ENCODE results near the gene ZNF837. TPM values are rescaled to one million over a fixed set of nuclear protein-coding genes. Genes with fewer than 3 reads are reported as not detected.
A peak's percentile ranks its signal among the peaks of the same experiment; 100 is the strongest.

ZNF837 gene
- total and polyA plus RNA-seq, 2 of the 13 experiments (the other 11 are each of a cell fraction or from before 2014, with no cell fraction given): 0.29 to 1.3 TPM

DNA sequence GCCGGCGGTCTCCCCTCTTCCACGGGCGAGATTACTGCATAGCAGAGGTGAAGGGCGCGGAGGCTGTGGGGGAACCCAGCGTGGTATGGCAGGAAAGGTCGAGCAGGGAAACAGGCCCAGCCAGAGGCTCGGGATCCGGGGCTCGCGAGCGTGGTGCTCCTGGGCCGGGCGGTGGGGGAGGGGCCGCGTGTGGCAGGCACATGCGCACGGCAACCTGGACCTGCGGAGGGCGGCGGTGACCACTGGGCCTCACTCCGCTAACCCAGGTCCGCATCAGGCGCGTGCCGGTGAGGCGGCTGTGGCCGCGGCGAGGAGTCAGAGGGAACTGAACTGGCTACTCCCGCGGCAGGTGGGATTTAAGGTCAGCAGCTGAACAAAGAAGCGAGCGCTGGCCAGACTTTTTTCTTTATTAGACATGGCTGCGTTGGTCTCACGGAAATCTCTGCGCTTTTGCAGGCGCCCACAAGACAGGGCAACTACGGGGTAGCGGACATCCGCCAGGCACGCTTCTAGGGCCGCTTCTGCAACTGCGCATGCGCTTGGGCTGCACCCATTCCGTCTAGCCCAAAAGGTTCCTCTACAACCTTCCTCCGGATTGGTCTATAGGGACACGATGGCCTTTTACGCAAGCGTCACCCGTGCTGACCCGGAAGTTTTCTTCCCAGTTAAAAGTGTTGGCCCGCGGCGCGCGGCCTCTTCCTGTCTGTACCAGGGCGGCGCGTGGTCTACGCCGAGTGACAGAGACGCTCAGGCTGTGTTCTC lies 5.9 kb upstream of the ZNF837 start, which contains the start of gene RPS5 (continued):
- no peak for TF ChIP-seq NFIB (CRISPR knock-in tag; IDR thresholded peaks at IDR 0.05; ENCODE audit: borderline replicate concordance)
- TF ChIP-seq ZC3H4 (CRISPR knock-in tag; IDR thresholded peaks at IDR 0.05; ENCODE audit: borderline replicate concordance): peak; percentile 95; the same call in 1 of the 2 replicates
- no peak for TF ChIP-seq ZKSCAN1 (IDR thresholded peaks at IDR 0.05; ENCODE audit: low read length)
- peak; percentile 62; the same call in 1 of the 2 replicates for TF ChIP-seq ZNF224 (CRISPR knock-in tag; IDR thresholded peaks at IDR 0.05)
- peak; percentile 87 for TF ChIP-seq ZNF558 (CRISPR knock-in tag; IDR thresholded peaks at IDR 0.05; ENCODE audit: borderline replicate concordance)
- peak; percentile 75; the same call in 1 of the 2 replicates for TF ChIP-seq IRX3 (CRISPR knock-in tag; IDR thresholded peaks at IDR 0.05; ENCODE audit: borderline replicate concordance, low read depth)
- TF ChIP-seq ZSCAN9 (CRISPR knock-in tag; IDR thresholded peaks at IDR 0.05; ENCODE audit: borderline replicate concordance): peak; percentile 18; the same call in 1 of the 2 replicates
- TF ChIP-seq SALL1 (CRISPR knock-in tag; IDR thresholded peaks at IDR 0.05): peak; percentile 48
- TF ChIP-seq RXRB (CRISPR knock-in tag; IDR thresholded peaks at IDR 0.05; ENCODE audit: borderline replicate concordance): peak; percentile 44
- TF ChIP-seq, protein P1, sequence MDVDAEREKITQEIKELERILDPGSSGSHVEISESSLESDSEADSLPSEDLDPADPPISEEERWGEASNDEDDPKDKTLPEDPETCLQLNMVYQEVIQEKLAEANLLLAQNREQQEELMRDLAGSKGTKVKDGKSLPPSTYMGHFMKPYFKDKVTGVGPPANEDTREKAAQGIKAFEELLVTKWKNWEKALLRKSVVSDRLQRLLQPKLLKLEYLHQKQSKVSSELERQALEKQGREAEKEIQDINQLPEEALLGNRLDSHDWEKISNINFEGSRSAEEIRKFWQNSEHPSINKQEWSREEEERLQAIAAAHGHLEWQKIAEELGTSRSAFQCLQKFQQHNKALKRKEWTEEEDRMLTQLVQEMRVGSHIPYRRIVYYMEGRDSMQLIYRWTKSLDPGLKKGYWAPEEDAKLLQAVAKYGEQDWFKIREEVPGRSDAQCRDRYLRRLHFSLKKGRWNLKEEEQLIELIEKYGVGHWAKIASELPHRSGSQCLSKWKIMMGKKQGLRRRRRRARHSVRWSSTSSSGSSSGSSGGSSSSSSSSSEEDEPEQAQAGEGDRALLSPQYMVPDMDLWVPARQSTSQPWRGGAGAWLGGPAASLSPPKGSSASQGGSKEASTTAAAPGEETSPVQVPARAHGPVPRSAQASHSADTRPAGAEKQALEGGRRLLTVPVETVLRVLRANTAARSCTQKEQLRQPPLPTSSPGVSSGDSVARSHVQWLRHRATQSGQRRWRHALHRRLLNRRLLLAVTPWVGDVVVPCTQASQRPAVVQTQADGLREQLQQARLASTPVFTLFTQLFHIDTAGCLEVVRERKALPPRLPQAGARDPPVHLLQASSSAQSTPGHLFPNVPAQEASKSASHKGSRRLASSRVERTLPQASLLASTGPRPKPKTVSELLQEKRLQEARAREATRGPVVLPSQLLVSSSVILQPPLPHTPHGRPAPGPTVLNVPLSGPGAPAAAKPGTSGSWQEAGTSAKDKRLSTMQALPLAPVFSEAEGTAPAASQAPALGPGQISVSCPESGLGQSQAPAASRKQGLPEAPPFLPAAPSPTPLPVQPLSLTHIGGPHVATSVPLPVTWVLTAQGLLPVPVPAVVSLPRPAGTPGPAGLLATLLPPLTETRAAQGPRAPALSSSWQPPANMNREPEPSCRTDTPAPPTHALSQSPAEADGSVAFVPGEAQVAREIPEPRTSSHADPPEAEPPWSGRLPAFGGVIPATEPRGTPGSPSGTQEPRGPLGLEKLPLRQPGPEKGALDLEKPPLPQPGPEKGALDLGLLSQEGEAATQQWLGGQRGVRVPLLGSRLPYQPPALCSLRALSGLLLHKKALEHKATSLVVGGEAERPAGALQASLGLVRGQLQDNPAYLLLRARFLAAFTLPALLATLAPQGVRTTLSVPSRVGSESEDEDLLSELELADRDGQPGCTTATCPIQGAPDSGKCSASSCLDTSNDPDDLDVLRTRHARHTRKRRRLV (CRISPR knock-in tag; IDR thresholded peaks at IDR 0.05): peak; percentile 69; the same call in 1 of the 2 replicates
- TF ChIP-seq ATAD3A (CRISPR knock-in tag; IDR thresholded peaks at IDR 0.05): no peak
- TF ChIP-seq RNF2 (conservative IDR thresholded peaks at IDR 0.05; ENCODE audit: low read depth): peak; percentile 62
- TF ChIP-seq NFE2 (CRISPR knock-in tag; IDR thresholded peaks at IDR 0.05): no peak
- TF ChIP-seq ZBTB43 (CRISPR knock-in tag; conservative IDR thresholded peaks at IDR 0.05): no peak
- TF ChIP-seq, protein P2, sequence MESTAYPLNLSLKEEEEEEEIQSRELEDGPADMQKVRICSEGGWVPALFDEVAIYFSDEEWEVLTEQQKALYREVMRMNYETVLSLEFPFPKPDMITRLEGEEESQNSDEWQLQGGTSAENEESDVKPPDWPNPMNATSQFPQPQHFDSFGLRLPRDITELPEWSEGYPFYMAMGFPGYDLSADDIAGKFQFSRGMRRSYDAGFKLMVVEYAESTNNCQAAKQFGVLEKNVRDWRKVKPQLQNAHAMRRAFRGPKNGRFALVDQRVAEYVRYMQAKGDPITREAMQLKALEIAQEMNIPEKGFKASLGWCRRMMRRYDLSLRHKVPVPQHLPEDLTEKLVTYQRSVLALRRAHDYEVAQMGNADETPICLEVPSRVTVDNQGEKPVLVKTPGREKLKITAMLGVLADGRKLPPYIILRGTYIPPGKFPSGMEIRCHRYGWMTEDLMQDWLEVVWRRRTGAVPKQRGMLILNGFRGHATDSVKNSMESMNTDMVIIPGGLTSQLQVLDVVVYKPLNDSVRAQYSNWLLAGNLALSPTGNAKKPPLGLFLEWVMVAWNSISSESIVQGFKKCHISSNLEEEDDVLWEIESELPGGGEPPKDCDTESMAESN (CRISPR knock-in tag; conservative IDR thresholded peaks at IDR 0.05): peak; percentile 78
- TF ChIP-seq ZNF383 (CRISPR knock-in tag; IDR thresholded peaks at IDR 0.05; ENCODE audit: borderline replicate concordance): 0 out of 2 replicates have a peak, but pooled peaks have one; percentile 56
- peak; percentile 56; the same call in 1 of the 2 replicates for TF ChIP-seq REXO4 (CRISPR knock-in tag; IDR thresholded peaks at IDR 0.05; ENCODE audit: borderline replicate concordance)
- peak; percentile 40; the same call in 1 of the 2 replicates for TF ChIP-seq ZNF615 (CRISPR knock-in tag; IDR thresholded peaks at IDR 0.05; ENCODE audit: borderline replicate concordance)
- TF ChIP-seq NR3C1 (CRISPR knock-in tag; IDR thresholded peaks at IDR 0.05): no peak; the same call in 1 of the 2 replicates
- TF ChIP-seq, protein P3, sequence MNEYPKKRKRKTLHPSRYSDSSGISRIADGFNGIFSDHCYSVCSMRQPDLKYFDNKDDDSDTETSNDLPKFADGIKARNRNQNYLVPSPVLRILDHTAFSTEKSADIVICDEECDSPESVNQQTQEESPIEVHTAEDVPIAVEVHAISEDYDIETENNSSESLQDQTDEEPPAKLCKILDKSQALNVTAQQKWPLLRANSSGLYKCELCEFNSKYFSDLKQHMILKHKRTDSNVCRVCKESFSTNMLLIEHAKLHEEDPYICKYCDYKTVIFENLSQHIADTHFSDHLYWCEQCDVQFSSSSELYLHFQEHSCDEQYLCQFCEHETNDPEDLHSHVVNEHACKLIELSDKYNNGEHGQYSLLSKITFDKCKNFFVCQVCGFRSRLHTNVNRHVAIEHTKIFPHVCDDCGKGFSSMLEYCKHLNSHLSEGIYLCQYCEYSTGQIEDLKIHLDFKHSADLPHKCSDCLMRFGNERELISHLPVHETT (CRISPR knock-in tag; conservative IDR thresholded peaks at IDR 0.05): peak; percentile 79; the same call in 1 of the 2 replicates
